IPS-18a (cell line): ENCODE measurements around the gene CTDSP2.

Source experiments
- H3K27ac ChIP-seq: one replicate; pipeline ENCODE4 v1.5.1; 2013; ENCODE audit warnings: low read length
- H3K27me3 ChIP-seq: one replicate; pipeline ENCODE4 v1.6.1; 2013; ENCODE audit warnings: mild to moderate bottlenecking, low read length; ENCODE audit not compliant: control insufficient read depth, insufficient read depth
- H3K36me3 ChIP-seq: one replicate; pipeline ENCODE4 v1.6.1; 2013; ENCODE audit warnings: low read depth, low read length; ENCODE audit not compliant: control insufficient read depth
- H3K4me1 ChIP-seq: one replicate; pipeline ENCODE4 v1.6.1; 2013; ENCODE audit warnings: low read depth, low read length; ENCODE audit not compliant: control insufficient read depth
- H3K4me3 ChIP-seq: one replicate; pipeline ENCODE4 v1.5.1; 2013; ENCODE audit warnings: low read length
- H3K9ac ChIP-seq: one replicate; pipeline ENCODE4 v1.6.1; 2013; ENCODE audit warnings: mild to moderate bottlenecking, low read length, moderate library complexity
- H3K9me3 ChIP-seq: one replicate; pipeline ENCODE4 v1.6.1; 2013; ENCODE audit warnings: low read depth, low read length; ENCODE audit not compliant: control insufficient read depth

The CTDSP2 gene

DNA sequence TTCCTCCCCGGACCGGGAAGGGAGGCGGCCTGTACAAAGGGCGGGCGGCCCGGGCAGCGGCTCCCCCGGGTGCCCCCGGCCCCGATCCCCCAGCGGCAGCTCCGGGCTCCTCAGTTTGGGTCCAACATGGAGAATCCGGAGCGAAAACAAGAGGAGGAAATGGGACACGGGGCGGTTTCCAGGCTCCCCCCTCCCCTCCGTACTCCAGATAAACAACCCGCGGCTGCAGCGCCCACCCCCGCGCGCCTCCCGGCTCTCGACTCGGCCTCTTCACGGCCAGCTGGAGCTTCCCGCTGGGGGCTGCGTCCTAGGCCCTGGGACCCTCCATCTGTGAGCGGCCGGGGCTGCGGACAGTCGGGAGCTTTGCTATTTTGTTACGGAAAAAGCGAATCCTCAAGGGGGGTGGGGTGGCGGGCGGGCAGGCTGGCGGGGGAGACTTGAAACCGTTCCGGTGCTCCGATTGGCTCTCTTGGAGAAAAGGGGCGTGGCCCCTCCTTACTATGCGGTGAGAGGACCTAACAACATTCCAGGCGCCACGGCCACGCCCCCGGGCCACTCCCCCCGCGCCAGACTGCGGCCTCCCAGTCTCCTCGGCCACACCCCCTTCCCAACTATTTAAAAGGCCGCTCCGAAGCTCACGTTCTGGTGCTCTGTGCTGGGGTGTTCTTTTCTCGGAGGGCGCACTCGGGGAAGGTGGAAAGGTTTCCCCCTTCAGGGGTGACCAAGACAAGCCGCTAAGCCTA lies at the start of gene CTDSP2:
TSS of gene CTDSP2 (minus strand) at position 153 of the 743 bp plus-strand sequence. CDS start 294 bp downstream, outside the sequence.
- Histone ChIP-seq H3K9me3 (no peaks in the 10 kb centered on the region), H3K9ac (peak within 1 kb of the TSS; percentile 89), H3K4me1 (peaks cover 36% of the 10 kb centered on the region), H3K4me3 (peak within 1 kb of the TSS; percentile 91), H3K36me3 (no peaks in the 10 kb centered on the region), H3K27ac (peak within 1 kb of the TSS; percentile 88), H3K27me3 (peaks cover 10% of the 10 kb centered on the region)

DNA sequence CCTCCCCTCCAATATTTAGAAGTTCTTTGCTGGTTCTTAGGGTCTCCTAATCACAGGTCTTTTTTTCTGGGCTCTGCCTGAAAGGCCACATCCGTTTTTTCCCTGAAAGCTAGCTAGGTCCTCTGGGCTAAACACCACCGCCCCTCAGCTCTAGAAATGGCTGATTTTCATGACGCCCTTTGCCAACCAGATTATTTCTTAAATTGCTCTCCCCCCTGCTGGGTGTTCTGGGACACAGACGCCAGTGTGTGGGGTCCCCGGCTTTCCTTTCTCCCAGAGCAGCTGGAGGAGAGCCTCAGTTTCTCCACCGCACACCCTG lies 49.5 kb upstream of the CTDSP2 start:
- peaks cover 11% of the 10 kb centered on the region for H3K27me3 ChIP-seq
- H3K27ac ChIP-seq: no peak overlapping the region
- H3K36me3 ChIP-seq: no peaks in the 10 kb centered on the region
- peak overlapping the region; percentile 51 for H3K9ac ChIP-seq
- H3K4me1 ChIP-seq: peaks cover 18% of the 10 kb centered on the region
- H3K4me3 ChIP-seq: peak overlapping the region; percentile 67
- H3K9me3 ChIP-seq: no peaks in the 10 kb centered on the region

DNA sequence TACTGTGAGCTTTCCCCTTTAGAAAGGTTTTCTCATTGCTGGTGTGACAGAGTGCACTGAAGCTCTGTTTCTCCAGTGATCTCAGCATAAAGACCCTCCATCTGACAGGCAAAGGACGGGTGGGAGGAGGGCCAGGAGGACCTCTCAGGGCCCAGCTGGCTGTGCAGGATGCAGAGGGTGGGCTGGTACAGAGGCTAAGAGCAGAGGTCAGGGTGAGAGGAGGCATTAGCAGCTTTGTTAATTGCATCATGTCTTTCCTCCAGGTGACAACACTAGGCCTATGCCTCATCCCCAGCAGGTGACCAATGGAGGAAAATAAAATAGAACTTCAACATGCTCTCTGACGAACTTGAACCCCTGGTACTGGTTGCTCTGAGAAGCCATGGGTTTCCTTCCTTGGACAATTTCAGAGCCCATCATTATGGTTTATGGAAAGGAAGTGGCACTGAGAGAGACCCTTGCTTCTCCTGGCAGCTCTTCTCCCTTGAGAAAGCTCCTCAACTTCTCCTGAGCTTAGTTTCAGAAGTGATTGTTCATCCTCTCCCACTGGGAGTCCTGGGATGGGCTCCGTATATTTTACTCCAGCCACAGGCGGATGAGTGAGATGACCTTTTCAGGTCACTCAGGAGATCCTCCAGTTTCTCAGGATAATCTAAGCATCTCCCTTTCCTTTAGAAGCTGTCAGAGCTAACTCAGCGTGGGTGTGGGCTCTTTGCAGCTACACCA lies 49.0 kb upstream of the CTDSP2 start:
- H3K9me3 ChIP-seq: no peaks in the 10 kb centered on the region
- H3K4me3 ChIP-seq: no peak overlapping the region
- peaks cover 11% of the 10 kb centered on the region for H3K27me3 ChIP-seq
- no peak overlapping the region for H3K27ac ChIP-seq
- H3K9ac ChIP-seq: no peak overlapping the region
- H3K36me3 ChIP-seq: no peaks in the 10 kb centered on the region
- peaks cover 18% of the 10 kb centered on the region for H3K4me1 ChIP-seq

DNA sequence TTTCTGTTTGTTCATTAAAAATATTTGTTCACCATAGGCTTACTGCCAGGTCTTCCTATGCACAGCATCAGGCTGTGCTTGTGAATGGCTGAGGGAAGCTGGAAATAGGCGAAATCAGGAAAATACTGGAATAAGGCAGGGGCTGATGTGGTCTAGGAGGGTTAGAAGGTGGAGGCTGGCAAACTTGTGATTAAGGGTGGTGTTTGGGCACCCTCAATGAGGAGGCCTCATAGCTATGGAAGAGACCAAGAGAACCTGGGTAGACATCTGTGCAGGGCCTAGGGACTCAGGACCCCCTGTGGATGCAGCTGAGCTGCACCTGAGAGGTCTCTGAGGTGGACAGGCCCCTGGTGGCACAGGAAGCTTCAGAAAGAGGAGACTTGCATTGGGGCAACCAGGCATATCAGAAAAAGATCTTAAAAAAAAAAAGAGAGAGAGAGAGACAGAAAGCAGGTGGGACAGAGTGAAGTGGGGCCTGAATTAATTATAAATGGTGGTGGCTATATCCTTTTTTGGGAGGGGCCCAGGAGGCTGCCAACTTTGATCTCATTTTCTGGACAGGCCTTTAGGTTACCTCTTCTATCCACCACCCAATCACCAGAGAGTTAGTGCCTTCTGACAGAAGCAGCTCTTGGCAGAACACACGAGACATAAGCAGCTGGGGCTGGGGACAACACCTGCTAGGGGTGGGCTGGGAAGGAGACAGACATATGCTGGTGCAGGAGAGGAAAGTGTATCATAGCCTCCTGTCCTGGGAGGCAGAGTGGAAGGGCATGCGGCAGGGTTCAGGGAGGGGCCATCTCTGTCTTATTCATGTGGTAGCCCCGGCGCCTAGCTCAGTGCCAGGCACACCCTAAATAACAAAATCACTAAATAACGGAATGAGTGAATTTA lies 48.1 kb upstream of the CTDSP2 start:
- Histone ChIP-seq H3K4me1 (peaks cover 18% of the 10 kb centered on the region), H3K9me3 (no peaks in the 10 kb centered on the region), H3K4me3 (no peak overlapping the region), H3K9ac (no peak overlapping the region), H3K36me3 (no peaks in the 10 kb centered on the region), H3K27ac (no peak overlapping the region), H3K27me3 (peaks cover 11% of the 10 kb centered on the region)

DNA sequence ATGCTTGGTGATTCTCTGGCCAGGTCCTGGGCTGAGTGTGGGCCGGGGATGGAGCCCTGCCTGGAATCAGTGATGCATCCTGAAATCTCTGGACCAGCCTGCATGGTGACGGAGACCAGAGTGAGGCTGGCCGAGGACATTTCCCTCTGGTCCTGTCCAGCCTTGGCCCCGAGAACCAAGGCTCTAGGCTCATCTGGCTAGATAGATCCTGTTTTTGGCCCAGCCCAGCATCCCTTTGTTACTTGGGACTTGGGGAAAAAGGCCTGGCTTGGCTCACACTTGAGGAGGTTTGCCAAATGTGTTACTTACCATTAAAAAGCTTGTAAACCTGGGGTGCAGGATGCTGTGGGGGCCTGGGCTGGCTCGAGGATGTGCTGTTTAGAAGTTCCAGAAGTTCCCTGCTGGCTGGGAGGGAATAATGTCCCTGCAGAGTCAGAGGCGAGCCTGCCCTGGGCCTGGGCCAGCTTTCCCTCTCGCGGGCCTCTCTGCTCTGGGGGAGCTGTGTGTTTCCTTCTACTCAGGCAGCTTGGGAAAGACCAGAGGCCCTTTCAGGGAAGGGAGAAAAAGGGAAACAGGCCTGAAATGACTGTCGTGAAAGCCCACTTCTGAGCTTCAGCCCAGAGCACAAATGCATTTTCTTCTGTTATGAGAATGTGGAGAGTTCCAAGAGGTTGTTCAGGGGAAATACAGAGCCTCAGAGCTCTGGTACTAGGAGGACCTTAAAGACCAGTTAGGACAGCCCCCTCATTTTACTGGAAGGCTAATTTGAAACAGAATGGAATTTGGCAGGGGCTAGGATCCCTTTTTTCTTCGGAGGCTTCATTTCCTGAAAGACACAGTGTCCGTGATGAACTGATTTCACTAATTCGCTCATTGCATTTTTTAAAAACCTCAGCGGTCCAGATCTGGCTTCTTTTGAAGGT lies 47.2 kb upstream of the CTDSP2 start:
- Histone ChIP-seq H3K9ac (no peak overlapping the region), H3K9me3 (no peaks in the 10 kb centered on the region), H3K36me3 (no peaks in the 10 kb centered on the region), H3K4me3 (no peak overlapping the region), H3K4me1 (peaks cover 25% of the 10 kb centered on the region), H3K27ac (no peak overlapping the region), H3K27me3 (peaks cover 11% of the 10 kb centered on the region)

- peaks cover 4% of the 10 kb centered on the region for H3K27me3 ChIP-seq
- H3K36me3 ChIP-seq: no peaks in the 10 kb centered on the region
- no peaks in the 10 kb centered on the region for H3K9me3 ChIP-seq
- peaks cover 30% of the 10 kb centered on the region for H3K4me1 ChIP-seq
- H3K27ac ChIP-seq: no peak overlapping the region
- H3K9ac ChIP-seq: no peak overlapping the region
- H3K4me3 ChIP-seq: no peak overlapping the region
Measured at GRCh38 chr12:57892232-57892972, 45.9 kb upstream of the CTDSP2 start.

- peaks cover 26% of the 10 kb centered on the region for H3K4me1 ChIP-seq
Measured at GRCh38 chr12:57891542-57892228, 45.2 kb upstream of the CTDSP2 start.

DNA sequence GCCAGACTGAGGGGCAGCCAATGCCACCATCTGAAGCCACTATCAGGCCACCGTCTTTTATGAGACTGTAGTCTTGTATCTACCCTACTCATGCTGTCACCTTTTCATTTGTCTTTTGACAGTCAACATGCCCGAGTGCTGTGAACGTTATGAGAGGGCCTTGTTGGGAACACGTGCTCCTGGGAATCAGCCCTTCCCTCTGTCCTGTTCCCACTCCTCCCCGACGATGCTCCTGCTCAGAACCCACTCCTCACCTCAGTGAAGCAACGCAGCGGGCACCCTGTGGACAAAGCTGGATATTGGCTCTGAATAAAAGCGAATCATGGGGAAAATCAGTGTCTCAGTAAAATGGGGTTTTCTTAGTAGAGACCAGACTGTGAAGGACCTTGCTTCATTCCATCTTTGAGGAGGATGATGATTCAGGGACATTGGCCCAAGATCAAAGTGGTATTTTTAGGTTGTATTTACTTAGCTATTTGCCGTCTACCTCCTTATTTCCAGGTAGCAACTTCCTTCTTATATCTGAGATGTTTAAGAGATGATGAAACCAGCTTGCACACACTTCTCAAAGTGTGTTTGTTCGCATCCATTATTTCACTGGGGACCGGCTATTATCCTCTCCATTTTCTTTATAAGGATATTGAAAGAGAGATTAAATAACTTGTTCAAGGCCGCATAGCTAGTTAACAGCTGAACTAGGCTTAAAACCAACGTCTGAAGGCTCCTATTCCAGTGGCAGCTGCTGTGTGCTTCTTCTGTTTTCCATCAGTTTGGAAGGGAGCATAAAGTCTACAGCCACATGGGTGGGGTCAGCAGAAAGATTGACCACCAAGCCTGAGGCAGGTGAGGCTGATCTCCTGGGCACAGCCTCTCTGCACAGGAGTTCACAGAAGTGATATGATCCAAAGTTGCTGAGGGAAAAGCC lies 43.9 kb upstream of the CTDSP2 start:
- Histone ChIP-seq H3K4me3 (no peak overlapping the region), H3K9me3 (no peaks in the 10 kb centered on the region), H3K4me1 (peaks cover 23% of the 10 kb centered on the region), H3K36me3 (no peaks in the 10 kb centered on the region), H3K27me3 (no peaks in the 10 kb centered on the region), H3K9ac (no peak overlapping the region), H3K27ac (no peak overlapping the region)

More at GRCh38 chr12:57891542-57892228, 45.2 kb upstream of the CTDSP2 start:
- H3K27ac ChIP-seq: no peak overlapping the region
- H3K36me3 ChIP-seq: no peaks in the 10 kb centered on the region
- H3K4me3 ChIP-seq: no peak overlapping the region
- no peaks in the 10 kb centered on the region for H3K9me3 ChIP-seq
- no peak overlapping the region for H3K9ac ChIP-seq
- H3K27me3 ChIP-seq: no peaks in the 10 kb centered on the region

DNA sequence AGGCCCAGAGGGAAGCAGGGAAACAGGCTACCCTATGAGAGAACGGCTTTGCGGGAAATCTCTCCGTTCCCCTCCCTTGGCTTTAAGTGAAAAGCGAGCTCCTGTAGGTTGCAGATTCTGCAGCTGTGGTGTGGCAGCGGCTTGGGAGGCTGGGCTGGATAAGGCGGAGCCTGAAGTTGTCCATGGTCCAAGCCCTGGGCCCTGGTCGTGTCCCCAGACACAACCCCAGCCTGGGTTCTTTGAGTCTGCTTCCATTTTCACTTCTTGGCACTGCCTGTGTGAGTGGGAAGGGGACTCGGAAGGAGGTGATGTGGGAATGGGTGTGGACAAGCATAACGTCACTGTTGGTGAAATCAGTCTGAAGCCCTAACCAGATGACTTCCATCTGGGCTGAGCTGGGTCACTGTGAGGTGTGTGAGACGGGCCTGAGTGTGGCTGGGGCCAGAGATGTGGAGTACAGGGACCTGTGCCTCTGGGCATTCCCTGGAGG lies 43.0 kb upstream of the CTDSP2 start:
- H3K4me3 ChIP-seq: no peak overlapping the region
- H3K9me3 ChIP-seq: no peaks in the 10 kb centered on the region
- no peaks in the 10 kb centered on the region for H3K27me3 ChIP-seq
- no peaks in the 10 kb centered on the region for H3K36me3 ChIP-seq
- no peak overlapping the region for H3K9ac ChIP-seq
- no peak overlapping the region for H3K27ac ChIP-seq
- H3K4me1 ChIP-seq: peaks cover 23% of the 10 kb centered on the region
